ENCODE data around the gene FBXL2.
"Not testable (repeated sequence)": the region's sequence is repeated elsewhere in the genome, so short reads cannot be mapped to it uniquely, and the experiment has no call there.

FBXL2 gene

GRCh38 chr3:33385423-33385822, 108.2 kb downstream of the FBXL2 start:
- DNase-seq: no peak

DNA sequence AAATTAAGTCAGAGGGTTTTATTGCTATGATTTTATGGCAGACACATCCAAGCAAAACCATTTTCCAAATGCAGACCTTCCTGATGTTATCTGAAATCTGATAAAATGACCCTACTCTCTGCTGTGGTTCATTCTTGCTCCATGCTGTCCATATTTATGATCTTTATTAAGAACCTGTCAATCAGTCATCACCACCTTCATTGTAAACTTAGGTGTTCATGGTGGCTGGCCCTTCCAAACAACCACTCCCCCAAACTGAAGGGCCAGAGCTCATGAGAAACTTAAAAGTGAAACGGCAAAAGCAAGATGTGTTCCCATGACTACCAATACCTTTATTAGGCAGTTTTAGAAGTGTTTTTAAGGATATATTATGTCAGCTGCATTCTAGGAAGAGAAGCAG, 109.4 kb downstream of the FBXL2 start:
- no peak for DNase-seq

GRCh38 chr3:33388374-33389100, 111.3 kb downstream of the FBXL2 start:
- no peak for DNase-seq

GRCh38 chr3:33389908-33390307, 112.7 kb downstream of the FBXL2 start:
- DNase-seq: no peak

DNA sequence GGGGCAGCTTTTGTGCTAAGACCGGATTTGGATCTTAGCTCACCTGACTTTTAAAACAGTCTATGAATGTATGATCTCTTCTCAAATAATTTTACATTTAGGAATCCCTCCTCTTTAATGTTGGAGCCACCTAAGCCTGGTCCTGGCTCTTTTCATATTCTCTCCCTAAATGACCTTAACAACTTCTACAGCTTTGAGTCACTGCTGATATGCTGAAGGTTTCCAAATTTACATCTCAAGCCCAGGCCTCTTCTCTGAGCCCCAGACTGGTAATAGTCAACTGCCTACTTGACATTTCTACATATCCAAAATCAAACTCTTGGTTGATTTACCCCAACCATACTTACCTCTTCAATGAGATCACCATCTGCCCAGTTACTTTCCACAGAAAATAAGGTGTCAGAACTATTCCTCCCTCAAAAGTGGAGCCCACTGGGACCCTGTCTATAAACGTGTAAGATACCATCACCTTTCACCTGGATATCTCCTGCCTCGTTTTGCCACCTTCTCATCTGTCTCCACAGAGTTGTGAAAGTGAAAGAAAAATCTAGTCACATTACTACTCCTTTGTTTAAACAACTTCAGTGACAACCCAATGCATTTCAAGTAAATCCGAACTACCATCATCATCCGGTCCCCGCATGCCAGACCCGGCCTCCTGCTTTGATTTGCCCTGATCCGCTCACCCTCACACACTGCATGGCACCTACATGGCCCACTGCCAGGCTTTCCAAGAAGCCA, 114.2 kb downstream of the FBXL2 start:
- DNase-seq: peak in 1 of 51 donors; percentile 7

DNA sequence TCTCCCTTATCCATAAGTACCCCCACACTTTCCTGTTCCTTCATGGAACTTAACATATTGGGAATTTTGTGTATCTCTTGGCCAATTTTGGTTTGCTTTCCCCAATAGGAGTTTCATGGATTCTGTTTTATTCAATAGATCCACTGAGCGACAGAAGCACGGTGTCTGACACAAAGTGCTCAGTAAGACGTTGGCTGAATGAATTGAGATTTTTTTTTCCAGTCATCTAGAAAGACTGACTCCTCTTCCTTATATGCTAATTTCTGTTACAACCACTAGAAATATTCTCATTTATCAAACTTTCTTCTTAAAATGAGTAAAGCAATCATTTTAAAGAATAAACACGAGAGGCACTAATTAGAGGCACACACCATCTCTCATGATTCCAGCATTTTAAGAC, 114.9 kb downstream of the FBXL2 start:
- DNase-seq: no peak

DNA sequence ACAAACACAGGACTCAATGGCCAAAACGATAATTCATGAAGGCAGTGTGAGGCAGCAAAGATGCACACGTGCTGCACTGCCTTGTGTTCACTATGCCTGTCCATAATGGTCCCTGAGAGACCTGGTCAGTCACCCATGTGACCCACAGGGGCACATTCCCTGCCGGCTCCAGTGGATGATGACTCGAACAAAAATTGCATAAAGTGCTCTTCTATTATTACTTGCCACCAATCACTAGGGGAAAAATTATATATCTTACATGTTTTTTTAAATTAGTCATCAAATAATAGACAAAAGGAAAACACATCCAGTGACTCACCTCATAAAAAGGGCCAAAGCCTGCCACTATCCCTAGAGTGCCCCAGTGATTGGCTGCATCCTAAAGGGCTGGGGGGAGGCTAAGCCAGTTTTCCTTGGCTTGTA, 115.5 kb downstream of the FBXL2 start:
- DNase-seq: no peak

DNA sequence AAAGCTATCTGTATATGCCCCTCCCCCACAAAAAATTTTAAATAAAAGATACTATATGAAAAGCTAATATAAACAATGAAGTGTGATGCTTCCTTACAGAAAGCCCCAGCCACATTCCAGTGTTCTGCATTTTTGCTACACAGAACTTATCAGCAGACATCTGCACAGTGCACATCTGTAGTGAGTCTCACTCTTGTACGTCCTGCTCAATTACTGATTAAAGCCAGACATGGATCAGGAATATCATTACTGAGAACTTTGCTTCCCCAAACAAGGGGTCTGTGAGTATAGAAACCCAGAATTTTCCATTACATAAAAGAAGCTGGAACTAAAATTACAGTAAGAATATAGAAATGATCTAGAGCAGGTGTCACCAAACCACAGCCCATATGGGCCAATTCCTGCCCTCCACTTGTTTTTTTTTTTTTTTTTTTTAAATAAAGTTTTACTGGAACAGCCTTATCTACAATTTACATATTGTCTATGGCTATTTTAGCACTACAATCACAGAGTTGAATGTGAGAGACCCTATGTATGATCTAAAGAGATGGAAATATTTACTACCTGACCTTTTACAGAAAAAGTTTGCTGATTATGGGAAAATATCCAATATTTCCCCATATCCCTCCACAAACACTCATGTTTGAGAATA, 117.3 kb downstream of the FBXL2 start:
- no peak for DNase-seq

DNA sequence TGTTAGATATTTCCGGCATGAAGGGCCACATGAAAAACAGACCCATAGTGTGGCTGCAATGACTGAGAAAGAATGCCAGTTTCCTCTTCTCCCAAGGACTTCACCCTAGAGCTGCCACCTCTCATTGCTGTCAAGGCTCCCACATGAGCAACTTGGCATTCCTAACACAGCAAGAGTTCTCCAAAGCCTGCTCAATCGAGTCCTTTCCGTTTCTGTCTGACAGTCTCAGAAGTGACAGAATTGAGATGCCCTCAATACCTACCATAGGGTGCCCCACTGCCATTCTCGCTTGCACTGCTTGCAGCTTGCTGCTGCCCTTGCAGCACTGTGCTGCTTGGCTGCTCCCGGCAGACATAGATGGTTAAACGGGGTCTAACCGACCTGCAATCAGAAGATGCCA, 118.7 kb downstream of the FBXL2 start:
- DNase-seq: peak in 1 of 51 donors; percentile 5

DNA sequence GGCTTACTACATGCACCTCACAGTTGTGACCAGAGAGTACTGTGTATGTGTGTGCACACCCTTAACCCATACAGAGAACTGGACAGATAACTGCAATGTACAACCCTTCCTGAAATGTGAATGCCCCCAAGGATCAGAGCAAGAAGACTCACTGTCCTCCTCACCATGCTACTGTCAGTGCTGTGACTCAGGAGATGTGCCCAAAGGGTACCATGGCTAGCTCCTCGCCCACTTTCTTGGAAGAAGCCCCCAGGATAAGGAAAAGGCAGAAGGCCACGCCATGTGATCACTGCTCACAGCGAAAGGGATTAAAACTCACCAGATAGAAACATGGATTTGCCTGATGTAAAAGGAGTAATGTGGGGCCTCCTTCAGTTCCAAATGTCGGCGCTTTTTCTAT, 121.2 kb downstream of the FBXL2 start:
- DNase-seq: no peak

DNA sequence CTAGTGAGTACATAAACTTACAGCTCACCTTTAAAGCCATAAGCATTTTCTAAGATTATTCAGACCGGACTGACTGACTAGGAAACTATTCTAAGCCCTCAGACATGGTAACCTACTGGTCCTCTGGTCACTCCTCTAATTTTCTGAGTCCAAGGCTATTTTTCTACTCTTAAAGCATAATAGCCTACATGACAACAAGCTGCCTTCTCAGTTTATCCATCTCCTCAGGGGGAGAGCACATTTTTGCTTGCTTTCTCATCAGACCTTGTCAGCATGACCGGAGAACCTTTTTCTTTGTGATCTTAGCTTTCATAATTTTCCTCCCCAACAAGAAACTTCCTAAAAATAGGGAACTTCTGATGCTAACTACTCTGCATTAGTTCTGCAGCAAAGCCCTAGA, 124.5 kb downstream of the FBXL2 start:
- DNase-seq: no peak

GRCh38 chr3:33402936-33403335, 125.7 kb downstream of the FBXL2 start:
- DNase-seq: no peak

DNA sequence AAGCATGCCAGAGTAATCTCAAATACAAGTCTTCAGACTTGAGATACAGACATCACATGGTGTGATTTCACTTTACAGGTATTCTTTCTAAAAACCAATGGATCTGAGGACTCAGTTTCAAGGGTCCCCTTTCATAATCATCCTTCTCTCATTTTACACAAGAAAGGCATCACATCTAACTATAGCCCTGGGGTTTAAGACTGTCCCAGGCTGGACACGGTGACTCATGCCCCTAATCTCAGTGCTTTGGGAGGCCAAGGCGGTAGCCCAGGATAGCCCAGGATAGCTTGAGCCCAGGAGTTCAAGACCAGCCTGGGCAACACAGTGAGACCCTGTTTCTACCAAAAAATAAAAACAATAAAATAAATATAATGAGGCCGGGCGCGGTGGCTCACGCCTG, 126.5 kb downstream of the FBXL2 start:
- no peak for DNase-seq

DNA sequence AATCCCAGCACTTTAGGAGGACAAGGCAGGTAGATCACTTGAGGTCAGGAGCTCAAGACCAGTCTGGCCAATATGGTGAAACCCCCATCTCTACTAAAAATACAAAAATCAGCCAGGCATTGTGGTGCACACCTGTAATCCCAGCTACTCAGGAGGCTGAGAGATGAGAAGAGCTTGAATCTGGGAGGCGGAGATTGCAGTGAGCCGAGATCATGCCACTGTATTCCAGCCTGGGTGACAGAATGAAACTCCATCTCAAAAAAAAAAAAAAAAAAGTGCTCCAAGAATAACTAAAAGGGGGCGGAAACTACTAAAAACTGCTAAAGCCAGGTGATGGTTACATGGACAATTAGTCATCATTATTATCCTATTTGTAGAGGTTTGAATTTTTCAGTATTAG, 133.6 kb downstream of the FBXL2 start:
- DNase-seq: not testable (repeated sequence)

GRCh38 chr3:33417066-33417673, 139.9 kb downstream of the FBXL2 start:
- DNase-seq: no peak

GRCh38 chr3:33419948-33420347, 142.7 kb downstream of the FBXL2 start:
- no peak for DNase-seq

GRCh38 chr3:33420966-33421365, 143.7 kb downstream of the FBXL2 start:
- no peak for DNase-seq

DNA sequence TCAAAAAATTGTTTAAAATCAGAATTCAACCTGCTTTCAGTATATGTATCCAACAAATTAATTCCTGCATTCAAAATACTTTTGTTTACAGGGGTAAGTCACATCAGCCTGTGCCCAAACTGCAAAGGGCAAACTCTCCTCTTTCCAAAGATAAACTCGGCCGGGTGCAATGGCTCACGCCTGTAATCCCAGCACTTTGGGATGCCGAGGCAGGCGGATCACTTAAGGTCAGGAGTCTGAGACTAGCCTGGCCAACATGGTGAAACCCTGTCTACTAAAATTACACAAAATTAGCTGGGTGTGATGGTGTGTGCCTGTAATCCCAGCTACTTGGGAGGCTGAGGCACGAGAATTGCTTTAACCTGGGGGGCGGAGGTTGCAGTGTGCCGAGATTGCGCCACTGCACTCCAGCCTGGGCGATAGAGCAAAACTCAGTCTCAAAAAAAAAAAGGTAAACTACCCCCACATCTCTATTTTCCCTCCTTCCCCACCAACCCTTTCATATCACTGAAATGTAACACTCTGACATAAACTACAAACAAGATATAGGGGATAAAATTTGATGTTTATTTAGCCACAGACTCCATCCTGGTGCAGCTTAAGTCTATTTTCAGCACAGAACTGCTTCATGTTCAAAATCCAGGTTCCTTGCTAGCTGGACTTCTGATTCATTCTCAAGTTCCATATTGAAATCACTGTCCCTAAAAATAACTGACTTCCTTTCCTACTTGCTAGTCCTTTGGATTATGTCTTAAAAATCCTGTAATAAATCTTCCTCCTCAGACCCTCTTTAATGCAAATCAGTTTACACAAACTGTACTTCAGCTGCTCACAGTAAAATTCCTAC, 147.6 kb downstream of the FBXL2 start:
- DNase-seq: no peak

GRCh38 chr3:33425453-33425852, 148.2 kb downstream of the FBXL2 start:
- no peak for DNase-seq

DNA sequence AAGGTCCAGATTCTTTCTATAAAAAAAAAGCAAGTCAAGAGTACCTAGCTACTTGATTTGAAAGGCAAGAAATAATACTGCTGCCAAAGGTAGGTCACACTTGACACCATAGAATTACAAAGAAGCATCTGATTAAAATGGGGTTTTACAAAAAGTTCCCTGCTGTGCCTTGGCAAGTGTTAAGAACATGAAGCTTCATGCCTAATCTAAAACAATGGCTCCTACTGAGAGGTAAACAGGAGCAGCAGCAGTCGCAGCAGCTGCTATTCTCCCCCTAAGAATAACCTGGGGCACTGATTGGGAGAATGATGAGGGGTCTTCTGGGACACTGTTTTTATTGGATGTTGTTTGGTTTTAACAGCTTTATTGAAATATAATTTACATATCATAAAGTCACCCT, 148.8 kb downstream of the FBXL2 start:
- no peak for DNase-seq

GRCh38 chr3:33426630-33427317, 149.5 kb downstream of the FBXL2 start:
- no peak for DNase-seq

Measured in hypothalamus (tissue), 51 donors.